Activated CD4-positive, alpha-beta T cell treated with anti-CD3 and anti-CD28 coated beads, Interleukin-2, amount 50 U/mL, for 1 hour (primary cell): ENCODE results near the gene PCSK4.
A peak's percentile ranks its signal among the peaks of the same experiment; 100 is the strongest.
"Not testable (repeated sequence)": the region's sequence is repeated elsewhere in the genome, so short reads cannot be mapped to it uniquely, and the experiment has no call there.

ENCODE experiments used
- DNase-seq: peaks from one replicate; pipeline ENCODE4 v3.0.0-alpha.2; 2020

The PCSK4 gene

GRCh38 chr19:1503925-1504773 lies 14.0 kb upstream of the PCSK4 start:
- DNase-seq: no peak

- peak; percentile 61 for DNase-seq
Observed at GRCh38 chr19:1503089-1503924, 13.2 kb upstream of the PCSK4 start.

- DNase-seq: no peak
Observed at GRCh38 chr19:1502433-1503088, 12.4 kb upstream of the PCSK4 start.

GRCh38 chr19:1501200-1501595 lies 11.0 kb upstream of the PCSK4 start:
- no peak for DNase-seq

GRCh38 chr19:1499231-1499630 lies 9.1 kb upstream of the PCSK4 start:
- DNase-seq: not testable (repeated sequence)

GRCh38 chr19:1497578-1498235 lies 7.6 kb upstream of the PCSK4 start:
- DNase-seq: no peak

GRCh38 chr19:1496714-1497577 lies 6.8 kb upstream of the PCSK4 start:
- no peak for DNase-seq

- DNase-seq: no peak
Observed at GRCh38 chr19:1495799-1496713, 5.9 kb upstream of the PCSK4 start.

GRCh38 chr19:1495051-1495798 lies 5.1 kb upstream of the PCSK4 start:
- no peak for DNase-seq

- no peak for DNase-seq
Observed at GRCh38 chr19:1494115-1494815, 4.1 kb upstream of the PCSK4 start.

GRCh38 chr19:1492474-1493006 lies 2.4 kb upstream of the PCSK4 start:
- no peak for DNase-seq

GRCh38 chr19:1491849-1492170 lies 1.7 kb upstream of the PCSK4 start:
- DNase-seq: no peak

- no peak for DNase-seq
Observed at GRCh38 chr19:1491114-1491848, 1.1 kb upstream of the PCSK4 start, which contains the start of gene REEP6. Gene REEP6 (plus strand): TSS chr19:1491181. CDS start chr19:1491270, 89 bp downstream.

GRCh38 chr19:1489463-1490310 lies 463 bp downstream of the PCSK4 start:
- no peak for DNase-seq

- no peak for DNase-seq
Observed at GRCh38 chr19:1488282-1488601, 1.9 kb downstream of the PCSK4 start.

- DNase-seq: no peak
Observed at GRCh38 chr19:1487576-1488281, 2.4 kb downstream of the PCSK4 start.
